OCI-M1 (cell line): Measurements from ENCODE around the gene SLC16A5.
"Not testable (repeated sequence)": the region's sequence is repeated elsewhere in the genome, so short reads cannot be mapped to it uniquely, and the experiment has no call there.

Source experiments
- DNase-seq: peaks from one replicate; lab custom pipeline; 2025; lab: John Stamatoyannopoulos, UW

The SLC16A5 gene

DNA sequence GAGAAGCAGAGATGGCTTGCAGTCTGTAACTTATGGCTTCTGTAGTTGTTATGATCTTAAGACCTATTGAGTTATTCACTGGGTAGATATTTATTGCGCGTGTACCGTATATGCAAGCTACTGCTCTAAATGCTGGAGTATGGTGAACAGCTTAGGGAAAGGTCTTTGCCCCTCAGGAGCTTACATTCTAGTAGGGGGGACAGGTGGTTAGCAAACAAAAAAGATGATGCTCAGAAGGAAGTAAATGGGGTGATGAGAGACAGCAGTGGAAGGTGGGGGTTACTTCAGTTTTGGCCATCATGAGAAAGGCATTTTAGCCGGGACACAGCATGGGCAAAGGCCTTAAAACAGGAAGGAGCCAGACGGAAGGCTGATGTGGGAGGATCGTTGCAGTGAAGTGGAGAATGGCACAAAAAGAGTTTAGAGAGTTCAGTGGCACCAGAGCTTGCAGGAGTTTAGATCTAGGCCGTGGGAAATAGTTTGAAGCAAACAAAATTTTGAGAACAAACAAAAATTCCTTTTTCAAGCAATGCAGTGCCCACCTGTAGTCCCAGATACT lies 24.1 kb downstream of the SLC16A5 start:
- DNase-seq: no peak

DNA sequence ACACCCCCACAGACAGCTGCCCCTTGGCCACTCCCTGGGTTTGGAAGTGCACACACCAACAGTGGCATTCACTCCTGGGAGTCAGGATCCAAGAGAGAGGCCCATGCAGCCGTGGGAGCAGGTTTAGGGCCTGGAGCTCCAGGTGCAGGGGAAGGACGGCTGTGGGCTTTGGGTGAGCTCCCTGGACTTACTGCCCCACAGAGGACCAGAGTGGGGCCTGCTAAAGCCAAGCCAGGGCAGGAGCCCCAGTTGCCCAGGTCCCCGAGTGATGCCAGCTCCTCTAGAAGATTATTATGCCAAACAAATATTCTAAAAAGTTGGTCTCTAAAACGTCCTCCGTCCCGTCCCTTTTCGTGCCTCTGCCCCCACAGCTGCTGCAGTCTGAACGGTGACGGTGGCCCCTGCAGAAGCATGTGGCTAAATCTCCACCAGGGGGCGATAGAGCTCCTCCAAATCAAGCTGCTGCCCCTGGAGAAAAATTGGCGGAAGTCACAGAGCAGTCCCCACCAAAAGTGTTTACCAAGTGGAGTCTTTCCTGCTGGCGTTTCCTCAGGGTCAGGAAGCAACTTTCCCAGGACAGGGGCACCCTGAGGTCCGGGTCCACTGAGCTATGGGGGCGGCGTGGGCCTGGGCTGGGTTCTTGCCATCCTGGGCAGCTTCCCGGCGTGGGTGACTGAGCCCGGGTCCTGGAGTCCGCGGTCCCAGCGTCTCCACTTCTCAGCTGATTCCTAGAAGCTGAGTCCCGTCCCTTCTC lies 26.2 kb downstream of the SLC16A5 start:
- peak; percentile 93 for DNase-seq

DNA sequence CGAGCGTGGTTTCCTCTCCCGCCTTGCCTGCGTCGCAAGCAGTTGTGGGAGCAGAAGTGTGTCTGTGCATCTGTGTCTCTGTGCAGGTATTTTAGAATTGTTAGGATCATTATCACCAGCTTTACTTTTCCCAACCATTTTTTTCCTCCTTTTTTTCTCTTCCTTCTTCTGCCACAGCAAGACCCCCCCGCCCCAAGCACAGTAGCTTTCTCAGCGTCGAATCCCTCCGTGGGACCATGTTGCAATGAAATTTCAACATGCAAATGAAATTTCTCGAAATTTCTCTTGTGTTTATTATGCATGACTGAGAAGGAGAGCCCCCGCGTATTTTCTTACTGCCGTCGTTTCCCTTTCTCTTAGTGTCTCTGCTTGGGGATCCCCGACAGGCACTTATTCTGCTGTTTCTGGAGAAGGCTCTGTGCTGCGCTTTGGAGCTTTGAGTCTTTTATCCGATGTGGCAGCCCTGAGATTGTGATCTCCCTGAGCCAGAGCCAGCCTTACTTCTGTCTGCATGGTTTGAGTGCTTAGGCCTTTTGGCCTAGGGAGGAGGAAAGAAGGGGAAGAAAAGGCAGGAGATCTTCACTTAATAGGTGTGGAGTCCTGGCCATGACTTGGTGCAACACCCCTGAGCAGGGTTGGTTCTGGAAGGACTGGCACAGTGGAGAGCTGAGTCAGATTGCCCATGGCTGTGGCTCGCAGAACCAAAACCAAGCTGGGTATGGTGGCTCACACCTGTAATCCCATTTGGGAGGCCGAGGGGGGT lies 27.0 kb downstream of the SLC16A5 start:
- DNase-seq: peak; percentile 42

DNA sequence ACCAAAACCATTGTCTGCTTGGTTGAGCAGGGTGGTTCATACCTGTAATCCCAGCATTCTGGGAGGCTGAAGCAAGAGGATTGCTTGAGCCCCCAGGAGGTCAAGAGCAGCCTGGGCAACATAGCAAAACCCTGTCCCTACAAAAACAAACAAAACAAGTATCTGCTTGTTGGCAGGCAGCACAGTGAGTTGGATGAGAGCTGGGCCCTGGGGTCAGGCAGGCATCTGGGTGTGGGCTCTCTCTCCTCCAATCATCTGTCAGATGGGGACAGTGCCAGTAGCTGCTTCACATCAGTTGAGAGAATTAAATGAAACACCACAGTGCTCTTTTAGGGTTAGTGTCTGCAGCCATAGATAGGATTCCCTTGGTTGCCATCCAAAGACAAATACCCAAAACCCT lies 27.8 kb downstream of the SLC16A5 start:
- DNase-seq: no peak

DNA sequence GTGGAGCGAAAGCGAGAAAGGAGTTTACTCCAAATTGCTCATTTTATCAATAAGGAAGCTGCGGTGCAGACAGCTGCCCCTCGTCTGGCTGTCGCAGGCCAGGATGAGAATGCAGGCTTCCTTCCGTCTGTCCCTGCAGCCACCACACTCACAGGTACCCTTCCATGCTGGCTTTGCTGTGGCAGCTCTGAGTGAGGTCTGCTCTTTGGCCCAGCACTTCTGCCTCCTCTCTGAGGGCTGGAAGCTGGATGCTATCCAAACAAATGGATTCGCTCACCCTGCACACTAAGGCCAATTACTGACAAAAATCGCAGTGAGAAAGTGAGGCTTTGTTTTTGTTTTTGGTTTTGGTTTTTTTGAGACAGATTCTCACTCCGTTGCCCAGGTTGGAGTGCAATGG lies 29.0 kb downstream of the SLC16A5 start:
- no peak for DNase-seq

DNA sequence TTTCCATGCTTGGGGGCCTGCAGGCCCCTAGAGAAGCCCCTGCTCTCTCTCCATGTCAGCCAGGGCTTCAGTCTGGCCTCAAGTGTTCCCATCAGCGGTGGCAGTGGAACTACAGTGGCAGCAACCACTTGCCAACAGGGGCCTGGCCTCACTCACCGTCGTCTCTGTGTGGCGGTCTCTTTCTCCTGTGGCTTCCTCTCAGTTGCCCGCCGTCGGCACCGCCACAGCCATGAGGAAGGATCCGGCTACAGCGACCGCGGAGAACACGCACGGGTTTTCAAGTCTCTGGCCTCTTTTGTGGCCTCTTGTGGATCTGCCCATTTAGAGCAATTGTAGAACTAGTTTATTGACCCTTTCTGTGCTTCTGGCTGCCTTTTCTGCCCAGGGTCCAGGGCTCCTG lies 30.6 kb downstream of the SLC16A5 start:
- DNase-seq: no peak

DNA sequence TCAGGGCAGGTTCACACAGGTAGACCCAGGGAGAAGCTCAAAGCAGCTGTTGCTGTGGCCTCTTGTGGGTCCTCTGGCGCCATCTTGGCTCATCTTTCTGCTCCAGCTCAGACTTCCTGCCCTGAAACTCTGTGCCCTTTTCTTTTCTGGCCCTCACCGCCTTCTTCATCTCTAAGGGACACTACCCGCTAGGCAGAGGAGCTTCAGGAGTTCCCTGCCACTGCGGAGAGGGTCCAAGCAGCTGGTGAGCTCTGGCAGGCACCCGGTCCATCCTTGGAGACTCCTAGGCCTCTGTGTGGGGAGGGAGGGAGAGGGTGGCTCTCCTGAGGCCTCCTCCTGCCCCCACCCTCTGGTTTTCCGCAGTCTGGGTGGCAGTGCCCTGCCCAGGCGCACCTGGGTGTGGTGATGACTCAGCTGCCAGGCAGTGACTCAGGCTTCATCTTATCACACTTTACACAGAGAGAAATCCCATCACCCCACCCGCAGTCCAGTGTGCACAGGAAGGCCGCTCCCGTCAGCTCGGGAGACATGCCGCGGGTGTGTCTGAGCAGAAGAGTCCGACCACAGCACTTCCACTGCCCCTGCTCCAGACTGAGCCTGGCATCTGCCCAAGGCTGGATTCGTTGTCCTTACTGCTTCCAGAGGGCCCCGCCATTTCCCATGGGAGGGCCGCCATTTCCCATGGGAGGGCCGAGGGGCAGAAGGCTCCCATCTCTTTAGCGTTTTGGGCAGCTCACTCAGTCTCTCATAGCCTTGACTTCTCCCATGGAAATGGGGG lies 36.5 kb downstream of the SLC16A5 start:
- DNase-seq: peak; percentile 81

DNA sequence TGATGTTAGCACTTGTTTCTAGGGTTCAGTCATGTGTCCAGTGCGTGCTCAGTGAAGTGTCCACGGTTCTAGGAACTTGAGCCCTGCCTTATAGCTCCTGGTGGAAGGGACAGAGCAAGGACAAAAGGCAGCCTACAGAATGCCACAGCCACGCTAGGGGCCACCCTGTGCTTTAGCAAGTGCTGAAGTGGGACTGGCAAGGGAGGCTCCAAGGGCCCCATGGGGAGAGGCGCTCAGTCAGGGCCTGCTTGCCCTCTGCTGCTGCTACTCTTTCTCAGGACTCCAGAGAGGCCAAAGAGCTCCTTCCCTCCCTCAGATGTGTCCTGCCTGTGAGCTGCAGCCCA lies 37.0 kb downstream of the SLC16A5 start:
- DNase-seq: no peak

DNA sequence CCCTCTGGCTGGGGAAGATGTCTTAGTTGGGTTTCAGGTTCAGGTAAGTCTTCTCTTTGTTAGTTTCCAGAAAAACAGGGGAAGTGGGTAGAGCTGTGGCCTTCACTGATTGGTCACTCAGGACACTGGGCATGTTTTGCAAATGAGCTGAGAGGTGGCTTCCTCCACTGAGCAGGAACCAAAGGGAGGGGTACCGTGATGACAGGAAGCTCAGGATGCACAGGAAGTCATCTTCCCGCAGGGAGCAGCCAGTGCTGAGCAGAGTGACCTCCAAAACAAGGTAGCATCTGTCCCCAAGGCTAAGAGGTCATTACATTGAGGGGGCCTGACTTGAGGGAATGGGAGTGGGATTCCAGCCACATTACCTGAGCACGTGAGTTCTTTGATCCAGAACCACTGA lies 38.2 kb downstream of the SLC16A5 start:
- peak; percentile 8 for DNase-seq

DNA sequence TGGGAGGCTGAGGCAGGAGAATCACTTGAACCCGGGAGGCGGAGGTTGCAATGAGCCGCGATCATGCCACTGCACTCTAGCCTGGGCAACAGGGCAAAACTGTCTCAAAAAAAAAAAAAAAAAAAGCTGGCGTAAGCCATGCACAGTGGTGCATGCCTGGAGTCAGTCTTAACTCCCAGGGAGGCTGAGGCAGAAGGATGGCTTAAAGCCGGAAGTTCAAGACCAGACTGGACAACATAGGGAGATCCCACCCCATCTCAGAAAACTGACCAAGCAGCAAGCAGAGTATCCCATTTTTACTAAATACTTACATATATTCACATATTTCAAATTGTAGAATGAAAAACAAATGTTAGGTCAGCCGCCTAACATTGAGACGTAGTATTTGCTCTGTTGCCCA lies 39.2 kb downstream of the SLC16A5 start:
- DNase-seq: no peak

DNA sequence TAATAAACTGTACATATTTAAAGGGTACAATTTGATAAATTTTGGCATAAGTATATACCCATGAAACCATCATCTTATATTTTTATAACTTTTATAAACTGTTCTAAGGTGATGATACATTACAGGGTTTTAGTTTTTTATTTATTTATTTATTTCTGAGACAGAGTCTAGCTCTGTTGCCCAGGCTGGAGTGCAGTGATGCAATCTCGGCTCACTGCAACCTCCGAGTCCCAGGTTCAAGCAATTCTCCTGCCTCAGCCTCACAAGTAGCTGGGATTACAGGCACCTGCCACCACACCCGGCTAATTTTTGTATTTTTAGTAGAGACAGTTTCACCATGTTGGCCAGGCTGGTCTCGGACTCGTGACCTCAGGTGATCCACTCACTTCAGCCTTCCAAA lies 40.2 kb downstream of the SLC16A5 start:
- not testable (repeated sequence) for DNase-seq

DNA sequence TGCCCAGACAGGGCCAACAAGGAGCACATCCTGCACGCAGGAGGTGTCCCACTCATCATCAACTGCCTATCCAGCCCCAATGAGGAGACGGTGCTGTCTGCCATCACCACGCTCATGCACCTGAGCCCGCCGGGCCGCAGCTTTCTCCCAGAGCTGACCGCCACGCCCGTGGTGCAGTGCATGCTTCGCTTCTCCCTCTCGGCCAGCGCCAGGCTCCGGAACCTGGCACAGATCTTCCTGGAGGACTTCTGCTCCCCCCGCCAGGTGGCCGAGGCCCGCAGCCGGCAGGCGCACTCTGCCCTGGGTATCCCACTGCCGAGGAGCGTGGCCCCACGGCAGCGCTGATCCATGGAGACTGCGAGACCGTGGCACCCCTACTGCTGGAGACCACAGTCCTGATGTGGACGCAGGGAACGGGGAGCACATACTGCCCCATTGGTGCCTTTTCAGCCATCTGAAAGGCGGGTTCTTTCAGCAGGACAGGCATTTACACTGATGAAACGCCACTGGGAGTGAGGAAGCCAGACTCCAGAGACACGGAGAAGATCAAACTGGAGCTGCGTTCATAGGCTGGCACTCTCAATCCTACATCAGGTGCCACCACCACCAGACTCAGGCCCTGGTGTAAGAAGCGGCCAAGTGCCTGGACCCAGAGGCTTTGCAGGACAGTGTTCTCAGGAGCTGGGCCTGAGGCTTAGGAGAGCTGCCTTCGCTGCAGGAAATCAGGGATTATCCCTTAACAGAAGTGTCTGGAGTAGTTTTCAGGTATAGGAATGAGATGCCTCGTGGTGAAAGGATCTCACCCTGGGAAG lies 41.1 kb downstream of the SLC16A5 start:
- no peak for DNase-seq

DNA sequence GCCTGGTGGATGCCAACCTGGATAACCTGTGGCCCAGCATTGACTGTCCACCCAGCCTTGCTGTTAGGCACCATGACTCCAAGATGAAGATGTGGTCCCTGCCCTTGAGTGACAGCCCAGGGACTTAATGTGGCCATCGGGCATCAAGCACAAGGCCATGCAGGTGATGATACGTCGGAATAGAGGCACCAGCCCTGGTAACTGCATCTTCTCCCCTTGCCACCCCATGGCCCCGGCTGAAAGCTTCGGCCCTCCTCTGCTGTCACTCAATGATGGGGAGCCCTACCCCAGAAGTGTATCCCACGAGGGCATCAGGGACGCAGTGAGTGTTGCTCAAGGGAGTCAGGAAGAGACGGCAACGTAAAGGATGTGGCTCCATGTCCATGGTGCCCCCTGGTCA lies 41.8 kb downstream of the SLC16A5 start:
- DNase-seq: no peak

DNA sequence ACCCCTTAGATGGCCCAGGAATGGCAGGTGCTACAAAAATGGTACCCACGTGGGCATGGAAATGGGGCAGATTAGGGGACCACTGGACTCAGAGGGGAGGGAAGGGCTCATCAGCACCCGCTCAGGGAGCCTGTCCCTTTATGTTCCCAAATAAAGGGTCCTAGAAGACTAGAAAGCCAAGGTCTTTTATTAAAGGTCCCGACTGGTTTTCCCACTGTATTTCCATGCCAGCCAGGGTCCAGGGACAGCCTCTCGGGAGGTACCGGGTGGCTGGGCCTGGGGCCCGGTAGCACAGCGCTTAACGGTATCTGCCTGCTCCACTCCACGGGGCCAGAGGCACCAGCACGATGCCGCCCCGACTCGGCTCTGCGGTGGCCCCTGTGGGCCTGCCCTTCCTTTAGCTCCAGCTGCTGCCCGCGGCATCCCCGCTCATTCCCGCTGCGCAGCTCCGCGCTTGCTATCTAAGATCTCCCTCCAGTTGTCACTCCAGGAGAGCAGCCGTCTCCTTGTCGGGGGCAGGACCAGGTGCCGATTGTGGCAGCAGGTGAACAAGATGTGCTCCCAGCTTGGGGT lies 42.4 kb downstream of the SLC16A5 start:
- DNase-seq: no peak

DNA sequence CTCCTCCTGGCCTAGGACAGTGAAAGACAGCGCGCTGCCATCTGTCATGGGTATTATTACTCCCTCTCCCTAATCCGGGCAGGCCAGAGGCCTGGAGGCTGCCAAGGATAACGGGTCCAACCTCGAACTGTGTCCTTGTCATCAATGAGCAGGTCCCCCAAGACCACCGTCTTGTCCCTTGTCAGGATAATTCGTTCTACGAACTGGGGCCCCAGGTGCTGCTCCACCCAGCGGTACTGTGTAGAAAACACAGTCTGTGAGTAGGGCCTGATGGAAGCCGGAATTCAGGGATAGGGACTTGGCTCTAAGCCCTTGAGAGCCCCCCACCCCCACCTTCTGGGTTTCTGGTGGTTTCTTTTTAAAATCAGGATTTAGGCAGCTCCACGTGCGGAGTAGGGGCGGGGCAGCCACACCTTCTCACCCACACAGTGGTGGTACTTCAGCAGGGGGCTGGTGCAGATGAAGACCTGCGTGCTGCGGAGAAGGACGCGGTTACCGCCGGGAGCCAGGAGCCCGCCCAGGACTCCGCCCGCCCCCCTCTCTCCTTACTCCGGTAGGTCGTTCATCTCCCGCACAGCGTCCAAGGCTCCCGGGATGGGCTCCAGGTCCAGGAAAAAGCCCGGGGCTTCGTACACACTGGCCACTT lies 43.0 kb downstream of the SLC16A5 start:
- peak; percentile 83 for DNase-seq

DNA sequence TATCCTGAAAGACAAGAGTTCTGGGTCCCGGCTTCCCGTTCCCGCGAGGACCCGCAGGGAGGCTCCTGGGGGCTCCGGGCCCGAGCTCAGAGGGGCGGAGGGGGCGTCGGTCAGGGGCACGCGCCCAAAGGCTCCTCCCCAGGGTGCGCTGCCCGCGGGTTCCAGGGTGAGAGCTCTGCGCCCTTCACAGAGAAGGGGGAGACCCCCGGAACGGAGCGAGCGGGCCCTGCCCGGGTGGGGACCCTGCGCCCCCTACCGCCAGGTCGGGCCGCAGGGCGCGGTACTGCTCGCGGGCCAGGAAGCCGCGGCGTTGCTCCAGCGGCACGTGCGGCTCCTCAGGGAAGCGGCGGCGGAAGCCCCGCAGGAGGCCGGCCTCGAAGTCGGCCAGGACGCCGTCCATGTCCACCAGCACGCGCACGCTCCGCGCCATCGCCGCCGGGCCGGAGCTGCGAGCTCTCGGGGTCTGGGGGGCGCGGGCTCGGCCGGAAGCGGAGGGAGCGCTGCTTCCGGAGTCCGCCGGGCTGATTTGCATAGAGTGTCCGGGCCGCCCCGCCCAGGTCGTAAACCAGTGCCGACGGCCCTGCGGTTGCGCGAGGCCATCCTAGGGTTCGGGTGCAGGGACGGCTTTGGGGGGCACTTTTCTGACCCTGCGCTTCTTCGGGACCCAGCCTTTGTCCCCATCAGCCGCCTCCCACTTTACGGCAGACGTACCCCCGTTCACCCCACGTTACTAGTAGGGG lies 43.7 kb downstream of the SLC16A5 start, which contains the start of gene NT5C:
Gene NT5C, minus strand, starts transcription at position 465 of the 740 bp plus-strand sequence. Its CDS starts 35 bp downstream, at position 430.
- peak; percentile 90 for DNase-seq

DNA sequence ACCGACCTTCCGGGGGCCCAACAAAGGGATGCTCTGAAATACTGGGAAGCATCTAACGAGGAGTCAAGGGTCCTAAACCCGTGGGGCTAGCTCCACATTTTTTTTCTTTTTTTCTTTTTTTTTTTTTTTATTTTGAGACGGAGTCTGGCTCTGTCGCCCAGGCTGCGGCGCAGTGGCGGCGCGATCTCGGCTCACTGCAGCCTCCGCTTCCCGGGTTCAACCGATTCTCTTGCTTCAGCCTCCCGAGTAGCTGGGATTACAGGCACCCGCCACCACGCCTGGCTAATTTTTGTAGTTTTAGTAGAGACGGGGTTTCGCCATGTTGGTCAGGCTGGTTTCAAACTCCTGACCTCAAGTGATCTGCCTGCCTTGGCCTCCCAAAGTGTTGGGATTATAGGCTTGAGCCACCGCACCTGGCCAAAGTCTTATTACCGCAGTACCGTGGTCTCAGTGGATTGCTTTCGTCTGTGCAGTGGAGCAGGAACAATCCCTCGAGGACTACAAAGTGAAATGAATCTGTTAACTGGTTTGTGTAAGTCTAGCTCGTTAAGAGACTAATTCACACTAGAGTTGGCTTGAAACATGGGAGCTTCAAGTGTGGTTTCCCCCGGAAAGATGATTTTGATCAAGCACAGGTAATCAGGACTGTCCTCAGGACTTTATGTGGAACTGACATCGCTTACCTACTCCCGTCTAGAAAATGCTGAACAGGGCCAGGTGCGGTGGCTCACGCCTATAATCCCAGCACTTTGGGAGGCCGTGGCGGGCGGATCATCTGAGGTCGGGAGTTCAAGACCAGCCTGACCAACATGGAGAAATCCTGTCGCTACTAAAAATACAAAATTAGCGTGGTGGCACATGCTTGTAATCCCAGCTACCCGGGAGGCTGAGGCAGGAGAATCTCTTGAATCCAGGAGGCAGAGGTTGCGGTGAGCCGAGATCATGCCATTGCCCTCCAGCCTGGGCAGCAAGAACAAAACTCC lies 44.6 kb downstream of the SLC16A5 start:
- DNase-seq: peak; percentile 11

DNA sequence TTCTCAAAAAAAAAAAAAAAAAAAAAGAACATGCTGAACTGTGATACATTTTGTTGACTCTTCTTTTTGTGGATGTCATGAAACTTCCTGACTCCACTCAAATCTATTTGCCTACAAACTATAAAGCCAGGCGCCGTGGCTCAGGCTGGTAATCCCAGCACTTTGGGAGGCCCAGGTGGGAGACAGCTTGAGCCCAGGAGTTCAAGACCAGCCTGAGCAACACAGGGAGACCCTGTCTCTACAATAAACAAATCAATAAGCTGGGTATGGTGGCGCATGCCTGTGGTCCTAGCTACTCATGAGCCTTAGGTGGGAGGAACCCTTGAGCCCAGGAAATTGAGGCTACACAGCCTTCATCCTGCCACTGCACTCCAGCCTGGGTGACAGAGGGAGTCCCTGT lies 45.2 kb downstream of the SLC16A5 start:
- no peak for DNase-seq
